SJSA1 (cell line): Measurements from ENCODE around the gene PATL2. TPM values are rescaled to one million over a fixed set of nuclear protein-coding genes. Genes with fewer than 3 reads are reported as not detected.
"Not testable (repeated sequence)": the region's sequence is repeated elsewhere in the genome, so short reads cannot be mapped to it uniquely, and the experiment has no call there.

Source experiments
- DNase-seq, 2 experiments: peaks; one replicate each; pipeline ENCODE4 v3.0.0-alpha.2; 2015 to 2020; ENCODE audit warnings: low spot score in 2 of 2, low read depth in 1 of 2
- H3K27ac ChIP-seq: fragments of 250-450 bp; sonication (Bioruptor Pico); 2 replicates; pipeline ENCODE4 v1.5.1; 2020; ENCODE audit warnings: mild to moderate bottlenecking, moderate library complexity
- H3K27me3 ChIP-seq: fragments of 250-450 bp; sonication (Bioruptor Pico); replicated peaks from 2 replicates; pipeline ENCODE4 v1.5.1; 2020; ENCODE audit warnings: mild to moderate bottlenecking, moderate library complexity
- H3K36me3 ChIP-seq: fragments of 250-450 bp; sonication (Bioruptor Pico); 2 replicates; pipeline ENCODE4 v1.5.1; 2020; ENCODE audit warnings: mild to moderate bottlenecking
- H3K4me1 ChIP-seq: fragments of 250-450 bp; sonication (Bioruptor Pico); replicated peaks from 2 replicates; pipeline ENCODE4 v1.6.1; 2021; ENCODE audit warnings: mild to moderate bottlenecking
- H3K4me3 ChIP-seq: fragments of 250-450 bp; sonication (Bioruptor Pico); 2 replicates; pipeline ENCODE4 v1.5.1; 2020; ENCODE audit warnings: mild to moderate bottlenecking
- H3K9me3 ChIP-seq: fragments of 250-450 bp; sonication (Bioruptor Pico); replicated peaks from 2 replicates; pipeline ENCODE4 v1.5.1; 2020; ENCODE audit warnings: mild to moderate bottlenecking
- total RNA-seq: library from RNA; depleted of rRNA; stranded (reverse); fragments of >200 nt; shearing (Covaris generic); gene quantifications from 2 replicates; pipeline ENCODE4 v1.2.3, GENCODE V29; 2014; rRNA removed

PATL2 gene
- 0.19 and 0.29 TPM in 2 replicates for total RNA-seq

GRCh38 chr15:44711096-44711742, at the start of gene PATL2, which contains the start of gene B2M:
Gene PATL2, minus strand, starts transcription at chr15:44711323. Its CDS starts 34,833 bp downstream, at chr15:44676490.
Gene B2M, plus strand, starts transcription at chr15:44711517. Its CDS starts 30 bp downstream, at chr15:44711547.
- Histone ChIP-seq H3K27ac (peak within 1 kb of the TSS; percentile 99), H3K4me1 (peaks cover 26% of the 10 kb centered on the region), H3K4me3 (peak within 1 kb of the TSS; percentile 88), H3K9me3 (no peaks in the 10 kb centered on the region), H3K36me3 (peaks cover 49% of the 10 kb centered on the region), H3K27me3 (no peaks in the 10 kb centered on the region)
- peak; percentile 96 to 98 for DNase-seq

- no peaks in the 10 kb centered on the region; the same call in 1 of the 2 replicates for H3K27me3 ChIP-seq
- no peaks in the 10 kb centered on the region for H3K4me1 ChIP-seq
- no peaks in the 10 kb centered on the region for H3K36me3 ChIP-seq
- no peak overlapping the region for H3K4me3 ChIP-seq
- DNase-seq, result no peak
- no peaks in the 10 kb centered on the region for H3K9me3 ChIP-seq
- H3K27ac ChIP-seq, result no peak overlapping the region
Measured at GRCh38 chr15:44753345-44753744, 42.2 kb upstream of the PATL2 start.

- DNase-seq, H3K36me3 ChIP-seq, H3K9me3 ChIP-seq, H3K27me3 ChIP-seq, H3K27ac ChIP-seq, H3K4me3 ChIP-seq, H3K4me1 ChIP-seq: not testable (repeated sequence)
Measured at GRCh38 chr15:44743454-44743853, 32.3 kb upstream of the PATL2 start.

DNA sequence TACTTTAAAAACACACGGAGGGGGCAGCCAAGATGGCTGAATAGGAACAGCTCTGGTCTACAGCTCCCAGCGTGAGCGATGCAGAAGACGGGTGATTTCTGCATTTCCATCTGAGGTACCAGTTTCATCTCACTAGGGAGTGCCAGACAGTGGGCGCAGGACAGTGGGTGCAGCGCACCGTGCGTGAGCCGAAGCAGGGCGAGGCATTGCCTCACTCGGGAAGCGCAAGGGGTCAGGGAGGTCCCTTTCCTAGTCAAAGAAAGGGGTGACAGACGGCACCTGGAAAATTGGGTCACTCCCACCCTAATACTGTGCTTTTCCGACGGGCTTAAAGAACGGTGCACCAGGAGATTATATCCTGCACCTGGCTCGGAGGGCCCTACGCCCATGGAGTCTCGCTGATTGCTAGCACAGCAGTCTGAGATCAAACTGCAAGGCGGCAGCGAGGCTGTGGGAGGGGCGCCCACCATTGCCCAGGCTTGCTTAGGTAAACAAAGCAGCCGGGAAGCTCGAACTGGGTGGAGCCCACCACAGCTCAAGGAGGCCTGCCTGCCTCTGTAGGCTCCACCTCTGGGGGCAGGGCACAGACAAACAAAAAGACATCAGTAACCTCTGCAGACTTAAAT, 28.2 kb upstream of the PATL2 start:
- DNase-seq, H3K27me3 ChIP-seq, H3K4me1 ChIP-seq, H3K27ac ChIP-seq, H3K9me3 ChIP-seq, H3K4me3 ChIP-seq, H3K36me3 ChIP-seq: not testable (repeated sequence)

- no peaks in the 10 kb centered on the region for H3K27me3 ChIP-seq
- no peaks in the 10 kb centered on the region for H3K36me3 ChIP-seq
- H3K4me3 ChIP-seq, result no peak overlapping the region
- H3K27ac ChIP-seq, result no peak overlapping the region
- H3K9me3 ChIP-seq, result no peaks in the 10 kb centered on the region
- no peaks in the 10 kb centered on the region for H3K4me1 ChIP-seq
- peak in 1 of 2 experiments; percentile 54 for DNase-seq
Measured at GRCh38 chr15:44738340-44738984, 27.3 kb upstream of the PATL2 start.

DNA sequence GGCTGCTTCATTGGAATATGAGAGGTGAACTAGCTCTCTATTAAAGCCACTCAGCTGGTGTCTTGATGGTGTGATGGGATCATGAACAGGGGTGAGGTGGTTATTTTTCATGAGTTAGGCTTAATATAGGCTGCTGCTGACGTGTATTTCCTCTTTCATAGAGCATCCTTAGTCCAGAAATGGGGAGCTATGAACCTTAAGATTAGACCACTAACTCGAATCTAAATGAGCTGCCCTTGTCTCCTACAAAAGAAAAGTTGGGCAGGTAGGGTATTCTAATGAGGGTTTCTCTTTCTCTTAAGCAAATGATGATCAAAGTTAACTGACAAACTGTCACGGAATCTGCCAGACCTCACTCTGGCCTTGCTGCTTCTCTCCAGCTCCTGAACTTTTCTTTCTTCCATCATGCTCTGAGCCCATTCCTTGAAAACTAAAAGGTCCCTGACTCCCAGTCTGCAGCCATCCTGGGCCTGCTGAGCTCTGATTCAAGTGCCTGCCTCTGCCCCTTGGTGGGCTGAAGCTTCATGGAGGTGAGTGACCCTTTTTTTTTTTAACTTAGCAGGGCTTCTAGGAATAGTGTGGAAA, 25.1 kb upstream of the PATL2 start, which contains the start of gene TRIM69:
Gene TRIM69, plus strand, starts transcription at position 348 of the 585 bp plus-strand sequence. Its CDS starts 177 bp downstream, at position 525.
- H3K9me3 ChIP-seq, result no peaks in the 10 kb centered on the region
- no peak for DNase-seq
- no peaks in the 10 kb centered on the region for H3K36me3 ChIP-seq
- no peaks in the 10 kb centered on the region for H3K4me1 ChIP-seq
- no peak within 1 kb of the TSS for H3K27ac ChIP-seq
- H3K27me3 ChIP-seq, result no peaks in the 10 kb centered on the region
- no peak within 1 kb of the TSS for H3K4me3 ChIP-seq

DNA sequence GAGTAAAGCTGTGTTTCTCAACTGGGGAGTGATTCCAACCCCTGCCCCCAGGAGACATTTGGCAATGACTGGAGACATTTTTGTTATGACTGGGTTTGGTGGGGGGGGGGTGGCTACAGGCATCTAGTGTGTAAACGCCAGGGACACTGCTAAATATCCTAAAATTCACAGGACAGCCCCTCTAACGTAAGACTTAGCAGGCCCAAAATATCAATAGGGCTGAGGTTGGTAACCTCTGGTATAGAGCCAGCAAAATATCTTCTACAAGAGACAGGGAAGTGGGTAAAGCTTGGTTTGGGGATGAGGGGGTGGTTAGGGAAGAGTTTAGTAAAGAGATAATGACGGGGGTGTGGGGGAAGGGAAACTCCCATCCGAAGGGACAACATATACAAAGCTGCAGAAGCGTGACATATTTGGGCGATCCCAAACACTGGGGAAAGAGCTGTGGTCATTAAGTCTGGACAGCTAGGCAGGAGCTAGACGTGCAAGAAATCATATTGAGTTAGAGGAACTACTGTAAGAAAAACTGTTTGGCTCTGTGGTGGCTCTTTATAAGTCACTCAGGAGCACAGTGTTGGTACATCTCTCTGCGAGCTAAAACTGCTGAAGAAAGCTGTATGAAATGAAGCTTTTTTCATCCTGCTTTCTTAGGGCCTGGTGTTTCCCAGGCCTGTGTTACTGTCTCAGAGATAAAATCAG, 24.5 kb upstream of the PATL2 start:
- Histone ChIP-seq H3K27me3 (no peaks in the 10 kb centered on the region), H3K27ac (no peak overlapping the region), H3K4me1 (no peaks in the 10 kb centered on the region), H3K36me3 (no peaks in the 10 kb centered on the region), H3K4me3 (no peak overlapping the region), H3K9me3 (no peaks in the 10 kb centered on the region)
- no peak for DNase-seq

GRCh38 chr15:44734839-44735481, 23.8 kb upstream of the PATL2 start:
- Histone ChIP-seq H3K4me3 (no peak overlapping the region), H3K36me3 (no peaks in the 10 kb centered on the region), H3K27ac (no peak overlapping the region), H3K27me3 (no peaks in the 10 kb centered on the region), H3K9me3 (no peaks in the 10 kb centered on the region), H3K4me1 (0 out of 2 replicates have a peak, but pooled peaks cover under 1% of the 10 kb centered on the region)
- DNase-seq, result no peak

GRCh38 chr15:44729408-44730127, 18.4 kb upstream of the PATL2 start:
- Histone ChIP-seq H3K4me1 (peaks cover 29% of the 10 kb centered on the region), H3K27me3 (no peaks in the 10 kb centered on the region), H3K4me3 (peak overlapping the region; percentile 51), H3K36me3 (no peaks in the 10 kb centered on the region), H3K9me3 (no peaks in the 10 kb centered on the region), H3K27ac (peak overlapping the region; percentile 77)
- no peak for DNase-seq

DNA sequence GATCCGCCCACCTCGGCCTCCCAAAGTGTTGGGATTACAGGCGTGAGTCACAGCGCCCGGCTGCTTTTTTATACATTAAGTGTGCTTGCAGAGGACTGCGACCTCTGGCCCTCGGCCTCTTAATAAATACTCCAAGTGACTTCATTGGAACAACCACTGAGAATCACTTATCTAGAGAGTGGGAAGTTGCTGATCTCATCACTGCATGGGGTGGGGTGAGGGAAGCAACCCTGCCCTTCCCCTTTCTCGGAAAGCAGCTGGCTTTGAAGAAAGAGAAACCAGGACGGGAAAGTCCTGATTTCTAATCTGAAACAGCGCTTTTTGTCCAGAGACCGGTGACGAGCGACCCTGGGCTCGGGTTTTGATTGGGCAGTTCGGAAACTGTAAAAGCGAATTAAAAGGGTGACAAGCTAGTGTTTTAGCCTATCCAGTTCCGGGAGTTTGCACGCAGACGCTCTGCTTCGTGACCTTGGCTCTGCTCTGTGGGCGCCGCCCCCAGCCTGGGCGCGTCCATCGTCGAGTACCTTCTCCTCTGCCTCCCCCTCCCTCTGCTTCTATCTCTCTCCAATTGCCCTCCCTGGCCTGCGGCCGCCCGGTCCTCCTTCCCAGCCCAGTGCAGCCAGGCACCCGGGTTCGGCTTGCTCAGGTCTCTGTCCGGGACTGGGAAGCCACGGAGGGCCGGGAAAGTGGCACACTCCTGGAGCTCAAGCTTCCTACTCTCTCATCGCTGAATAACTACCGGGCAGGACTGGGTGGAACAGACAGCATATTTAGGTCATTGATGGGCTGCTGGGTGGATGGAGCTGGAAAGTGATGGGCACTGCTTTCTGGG, 17.7 kb upstream of the PATL2 start:
- peak overlapping the region; percentile 77 for H3K27ac ChIP-seq
- H3K27me3 ChIP-seq, result no peaks in the 10 kb centered on the region
- H3K36me3 ChIP-seq, result no peaks in the 10 kb centered on the region
- H3K9me3 ChIP-seq, result no peaks in the 10 kb centered on the region
- peak overlapping the region; percentile 51 for H3K4me3 ChIP-seq
- H3K4me1 ChIP-seq, result peaks cover 29% of the 10 kb centered on the region
- peak; percentile 93 to 99 for DNase-seq

DNA sequence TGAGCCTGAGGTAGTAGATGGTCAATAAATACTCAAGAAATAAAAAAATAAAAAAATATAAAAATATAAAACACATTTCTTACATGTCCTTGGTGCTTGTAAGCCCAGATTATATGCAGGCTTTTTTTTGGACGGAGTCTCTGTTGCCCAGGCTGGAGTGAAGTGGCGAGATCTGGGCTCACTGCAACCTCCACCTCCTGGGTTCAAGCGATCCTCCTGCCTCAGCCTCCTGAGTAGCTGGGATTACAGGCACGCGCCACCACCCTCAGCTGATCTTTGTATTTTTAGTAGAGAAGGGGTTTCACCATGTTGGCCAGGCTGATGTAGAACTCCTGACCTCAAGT, 17.1 kb upstream of the PATL2 start:
- Histone ChIP-seq H3K4me1 (peaks cover 29% of the 10 kb centered on the region), H3K27ac (peak overlapping the region; percentile 77), H3K4me3 (peak overlapping the region; percentile 51)
- DNase-seq, H3K36me3 ChIP-seq, H3K27me3 ChIP-seq, H3K9me3 ChIP-seq: not testable (repeated sequence)
